ENCODE measurements around the gene ABLIM3.

Gene ABLIM3

DNA sequence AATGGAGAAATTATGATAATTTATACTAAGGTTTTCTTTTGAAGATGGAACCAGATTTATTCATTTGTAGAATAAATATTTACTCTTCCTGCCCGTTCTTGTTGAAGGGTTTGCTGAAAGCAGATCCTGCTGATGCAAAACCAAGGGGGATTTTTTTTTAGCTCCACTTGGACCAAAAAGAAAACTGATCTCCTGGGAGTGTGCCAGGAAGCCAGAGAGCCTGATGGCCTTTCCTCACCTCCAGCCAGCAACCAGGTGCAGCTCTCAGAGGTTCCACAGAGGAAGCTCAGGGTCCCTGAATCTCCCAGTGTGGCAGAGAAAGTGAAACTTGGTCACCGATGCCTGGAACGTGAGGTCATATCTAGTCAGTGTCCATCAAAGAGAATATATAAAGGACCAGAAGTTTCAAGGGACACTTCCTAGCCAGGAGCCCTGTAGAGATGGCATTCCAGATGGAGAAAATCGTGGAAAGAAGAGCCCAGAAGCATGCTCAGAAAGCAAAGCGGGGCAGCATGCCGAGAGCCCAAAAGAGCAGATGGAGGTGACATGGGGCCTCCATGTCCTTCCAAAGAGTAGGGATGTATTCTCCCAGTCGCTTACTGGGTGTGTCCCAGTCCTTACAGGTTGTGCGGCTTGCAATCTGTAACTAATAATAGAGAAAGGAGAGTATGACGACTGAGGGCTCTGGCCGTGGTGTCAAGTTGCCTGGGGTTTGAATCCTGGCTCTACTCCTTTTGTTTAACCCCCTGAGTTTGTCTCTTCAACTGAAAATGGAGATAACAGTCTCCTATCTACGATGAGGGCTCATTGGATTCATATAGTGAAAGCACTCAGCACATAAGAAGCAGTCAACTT is 142.6 kb downstream of the ABLIM3 start:
- no peak for DNase-seq

DNA sequence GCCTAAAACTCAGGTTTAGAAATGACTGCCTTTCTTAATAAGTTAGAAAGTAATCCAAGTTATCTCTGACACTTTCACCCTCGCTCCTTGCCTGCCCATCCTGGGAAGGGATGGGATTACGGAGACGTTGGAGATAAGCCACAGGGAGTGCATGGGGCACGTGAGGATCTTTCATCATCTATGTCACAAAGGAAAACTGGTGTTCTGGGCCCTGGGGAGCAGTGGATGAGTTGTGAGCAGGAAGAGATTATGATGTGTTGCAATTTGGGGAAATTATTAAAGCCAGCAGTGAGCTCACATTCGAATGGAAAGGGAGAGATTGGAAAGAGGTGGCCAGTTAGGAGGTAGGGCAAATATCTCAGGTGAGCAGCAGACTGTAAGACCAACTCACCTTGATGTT is 143.2 kb downstream of the ABLIM3 start:
- DNase-seq = no peak

GRCh38 chr5:149285153-149285552 is 143.9 kb downstream of the ABLIM3 start:
- DNase-seq = no peak

- no peak for DNase-seq
Observed at GRCh38 chr5:149288436-149288835, 147.1 kb downstream of the ABLIM3 start.

DNA sequence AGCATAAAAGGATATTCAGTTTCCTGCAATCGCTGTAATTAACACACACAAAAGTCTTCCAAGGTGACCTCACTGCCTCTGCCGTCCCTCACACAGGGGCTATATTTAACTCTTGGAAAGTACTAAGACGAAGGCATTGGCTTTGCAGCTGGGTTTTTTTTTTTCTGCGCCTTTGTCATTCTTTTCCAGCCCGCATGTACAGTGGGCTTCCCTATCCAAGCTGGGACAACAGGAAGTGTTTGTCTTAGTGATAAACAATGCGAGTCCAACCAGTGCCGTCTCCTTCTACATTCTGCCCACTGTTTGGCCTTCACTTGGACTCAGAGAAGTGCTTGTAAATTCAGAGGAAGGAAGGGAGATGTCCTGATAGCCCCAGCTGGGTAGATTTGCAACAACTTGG is 148.0 kb downstream of the ABLIM3 start:
- no peak for DNase-seq

- no peak for DNase-seq
Observed at GRCh38 chr5:149294872-149295829, 153.9 kb downstream of the ABLIM3 start.

GRCh38 chr5:149297340-149298025 is 156.2 kb downstream of the ABLIM3 start:
- no peak for DNase-seq

DNA sequence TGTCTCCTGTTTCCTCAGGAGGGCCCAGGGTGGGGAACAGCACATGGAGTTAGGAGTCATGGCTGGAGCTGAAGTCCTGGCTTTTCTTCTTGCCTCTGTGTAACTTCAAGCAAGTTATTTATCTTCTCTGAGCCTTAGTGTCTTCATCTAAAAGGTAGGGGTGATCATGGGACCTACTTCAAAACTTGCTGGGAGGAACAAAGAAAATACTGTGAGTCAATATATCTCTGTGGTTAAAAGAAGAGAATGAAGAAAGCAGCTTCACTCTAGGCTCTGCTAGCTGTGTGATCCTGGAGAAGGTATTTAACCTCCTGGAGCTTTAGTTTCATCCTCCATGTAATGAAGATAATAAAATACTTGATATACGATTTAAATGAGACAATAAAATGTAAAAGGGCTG is 156.9 kb downstream of the ABLIM3 start:
- DNase-seq = no peak

GRCh38 chr5:149298842-149299404 is 157.6 kb downstream of the ABLIM3 start:
- no peak for DNase-seq

GRCh38 chr5:149299451-149300054 is 158.3 kb downstream of the ABLIM3 start:
- DNase-seq = no peak

- DNase-seq = no peak
Observed at GRCh38 chr5:149300441-149300840, 159.1 kb downstream of the ABLIM3 start.

DNA sequence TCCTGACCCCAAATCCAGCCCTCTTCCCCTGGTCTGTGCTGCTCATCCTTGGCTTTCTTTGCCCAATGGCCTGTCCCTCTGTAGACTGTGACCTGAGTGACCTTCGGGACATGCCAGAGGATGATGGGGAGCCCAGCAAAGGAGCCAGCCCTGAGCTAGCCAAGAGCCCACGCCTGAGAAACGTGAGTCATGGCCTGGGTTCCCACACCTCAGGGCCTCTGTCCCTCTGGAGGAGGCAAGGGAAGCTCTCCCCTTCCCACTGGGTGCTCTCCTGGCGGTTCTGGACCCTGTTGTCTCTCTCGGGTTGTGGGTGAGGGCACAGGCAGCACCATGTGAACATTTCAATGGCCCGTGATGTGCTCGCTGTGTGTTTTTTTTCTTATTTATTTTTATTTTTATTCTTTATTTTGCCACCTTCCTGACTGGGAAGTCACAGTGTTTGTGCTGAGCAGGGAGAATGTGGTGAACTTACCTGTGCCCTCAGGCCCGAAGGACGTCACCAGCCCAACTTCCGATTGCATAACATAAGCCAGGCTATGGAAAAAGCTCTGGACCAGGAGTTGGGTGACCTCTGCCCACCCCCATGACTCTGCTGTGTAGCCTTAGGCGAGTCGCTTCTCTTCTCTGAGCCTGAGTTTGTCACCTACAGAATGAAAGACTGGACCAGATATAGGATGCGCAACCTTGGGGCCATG is 159.9 kb downstream of the ABLIM3 start:
- DNase-seq = no peak

DNA sequence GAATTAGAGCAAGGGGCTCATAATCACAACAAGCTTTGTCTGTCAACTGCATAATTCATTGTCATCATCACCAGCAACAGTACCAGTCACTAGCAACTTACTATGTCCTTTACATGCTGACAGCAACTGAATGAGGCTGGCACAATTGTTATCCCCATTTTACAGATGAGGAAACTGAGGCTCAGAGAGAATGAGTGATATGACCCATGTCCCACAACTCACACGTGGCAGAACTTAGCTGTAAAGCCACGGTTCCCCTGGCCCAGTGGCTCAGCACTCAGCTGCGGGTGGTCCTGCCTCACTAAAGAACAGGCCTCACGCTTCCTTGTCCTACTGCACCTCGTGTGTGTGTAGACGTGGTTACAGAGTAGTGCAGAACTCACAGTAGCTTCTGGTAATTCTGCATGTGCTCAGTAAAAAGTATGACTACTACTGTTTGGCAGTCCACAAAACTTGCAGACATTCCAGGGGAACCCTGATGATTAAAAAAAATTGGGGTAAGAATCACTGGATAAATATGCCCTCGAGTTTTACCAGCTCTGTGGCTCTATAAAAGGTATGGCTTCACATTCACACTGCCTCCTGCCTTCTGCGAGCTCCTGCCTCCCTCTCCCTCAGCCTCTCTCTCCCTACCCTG is 160.6 kb downstream of the ABLIM3 start:
- no peak for DNase-seq

DNA sequence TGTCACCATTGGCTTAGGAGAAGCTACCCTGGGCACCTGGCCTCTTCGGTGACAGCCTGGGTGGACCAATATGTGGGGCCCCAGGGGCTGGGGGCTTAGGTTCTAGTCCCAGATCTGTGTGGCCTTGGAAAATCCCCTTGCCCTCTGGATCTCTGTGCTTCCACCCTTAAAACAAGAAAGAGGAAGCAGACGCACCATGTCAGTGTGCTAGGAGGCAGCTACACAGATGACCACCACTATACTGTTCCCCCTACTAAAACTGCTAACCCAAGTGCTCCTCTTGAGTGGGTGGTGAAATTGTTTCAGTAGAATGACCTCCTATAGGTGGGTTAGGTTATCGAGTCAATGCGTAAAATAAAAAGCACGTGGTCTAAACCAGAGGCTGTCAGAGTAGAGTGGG is 161.3 kb downstream of the ABLIM3 start:
- DNase-seq = no peak

GRCh38 chr5:149303210-149303609 is 161.9 kb downstream of the ABLIM3 start:
- no peak for DNase-seq

- DNase-seq = no peak
Observed at GRCh38 chr5:149304195-149305078, 163.1 kb downstream of the ABLIM3 start.

DNA sequence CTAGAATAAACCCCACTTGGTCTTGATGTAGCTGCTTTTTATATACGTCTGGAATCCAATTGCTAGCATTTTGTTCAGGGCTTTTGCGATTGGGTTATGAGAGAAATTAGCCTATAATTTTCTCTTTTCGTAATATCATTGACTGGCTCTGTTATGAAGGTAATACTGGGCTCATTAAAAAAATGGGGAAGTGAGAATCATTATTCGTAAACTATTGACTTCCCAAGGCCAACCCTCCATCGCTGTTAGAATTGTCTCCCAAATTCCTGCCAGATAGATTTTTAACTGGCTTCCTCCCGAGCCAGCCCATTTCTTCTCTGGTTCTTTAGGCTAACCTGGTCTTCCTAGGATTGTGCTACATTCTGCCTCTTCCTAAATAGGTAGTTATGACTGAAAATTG is 168.1 kb downstream of the ABLIM3 start:
- no peak for DNase-seq

Data from T-helper 1 cell (primary cell).